ENCODE measurements around the gene MYO7B. TPM values are rescaled to one million over a fixed set of nuclear protein-coding genes. Genes with fewer than 3 reads are reported as not detected.

MYO7B gene
- total RNA-seq, 1 donor from 2014 or later = 0.07 TPM

DNA sequence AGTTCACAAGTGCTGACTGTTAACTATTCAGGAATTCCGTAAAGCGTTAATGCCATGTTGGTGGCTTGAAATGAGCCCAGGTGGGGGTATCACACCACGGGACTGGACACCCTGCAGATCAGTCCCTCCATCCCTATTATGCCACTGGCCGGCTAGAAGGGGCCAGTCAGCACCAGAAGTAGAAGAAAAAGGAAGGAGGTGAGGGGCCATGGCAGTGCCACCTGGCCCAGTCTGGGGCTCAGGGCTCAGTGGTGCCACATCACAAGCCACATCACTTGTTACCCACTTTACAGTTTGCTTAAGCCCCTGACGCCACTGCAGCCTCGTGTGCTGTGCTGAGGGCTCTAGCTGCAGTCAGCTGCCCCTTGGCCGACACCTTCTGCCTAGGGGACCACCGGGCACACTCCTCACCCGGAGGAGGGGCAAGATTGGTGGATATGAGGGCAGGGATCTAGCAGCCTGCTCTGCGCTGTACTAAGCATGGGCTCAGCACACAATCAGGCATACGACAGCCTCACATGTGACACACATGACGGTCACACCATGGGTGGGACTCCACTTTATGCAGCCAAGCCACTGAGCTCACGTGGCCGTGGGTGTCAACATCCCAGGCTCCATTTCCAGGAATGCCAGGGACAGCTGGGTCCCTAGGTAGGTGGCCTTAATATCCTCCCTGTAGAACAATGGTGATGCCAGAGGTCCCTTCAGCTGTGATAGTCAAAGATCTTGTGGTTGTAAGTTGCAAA is 136.2 kb downstream of the MYO7B start:
- Mint-ChIP-seq H3K27ac (no peak overlapping the region), H3K4me1 (peaks cover 4% of the 10 kb centered on the region), H3K36me3 (ENCODE audit: low read depth) (peaks cover 2% of the 10 kb centered on the region), H3K27me3 (peaks cover 59% of the 10 kb centered on the region), H3K9me3 (peaks cover 3% of the 10 kb centered on the region), H3K4me3 (no peak overlapping the region)
- no peak for DNase-seq
- intact Hi-C loops (cut with micrococcal nuclease) = no loop called here

DNA sequence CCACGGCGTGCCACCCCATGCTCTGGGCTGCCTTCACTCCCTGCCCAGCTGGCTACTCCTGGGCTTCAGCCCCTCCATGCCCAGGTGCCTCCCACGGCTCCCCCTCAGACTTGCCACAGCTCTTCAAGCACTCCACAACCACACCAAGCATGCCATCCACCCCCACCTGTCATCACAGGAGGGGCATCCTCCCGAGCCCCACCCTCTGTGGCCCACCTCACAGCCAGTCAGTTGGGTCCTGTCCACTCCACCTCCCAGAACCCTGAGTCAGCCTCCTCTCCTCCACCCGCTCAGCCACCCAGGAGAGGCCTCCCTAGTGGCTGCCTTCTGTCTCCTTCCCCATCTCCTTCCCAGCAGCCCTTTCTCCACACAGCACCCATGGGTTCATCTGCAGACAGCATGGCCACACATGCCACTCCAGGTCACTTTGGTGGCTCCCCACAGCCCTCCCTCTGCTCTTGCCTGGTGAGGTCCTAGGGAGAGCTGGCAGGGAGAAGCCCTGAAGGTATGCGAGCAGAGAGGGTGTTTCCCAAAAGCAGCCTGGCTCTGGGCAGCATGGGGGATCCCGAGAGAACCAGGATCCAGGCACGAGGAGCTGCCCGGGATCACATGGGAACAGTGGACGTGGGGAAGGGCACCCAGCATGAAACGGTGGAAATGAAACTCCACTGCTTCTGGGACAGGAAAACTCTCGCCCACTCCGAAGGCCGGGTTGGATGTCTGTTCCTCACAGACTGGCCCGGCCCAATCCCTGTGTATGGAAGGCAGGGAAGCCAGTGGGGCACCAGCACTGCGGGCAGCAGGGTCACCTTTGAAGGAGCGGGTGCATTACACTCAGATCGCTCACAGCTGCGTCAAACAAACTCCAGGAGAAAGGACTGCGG is 137.1 kb downstream of the MYO7B start:
- intact Hi-C loops (cut with micrococcal nuclease) = no loop called here
- Mint-ChIP-seq H3K9me3 (peaks cover under 1% of the 10 kb centered on the region), H3K27ac (no peak overlapping the region), H3K36me3 (ENCODE audit: low read depth) (peaks cover 2% of the 10 kb centered on the region), H3K27me3 (peaks cover 61% of the 10 kb centered on the region), H3K4me3 (no peak overlapping the region), H3K4me1 (peaks cover 4% of the 10 kb centered on the region)
- DNase-seq = no peak

GRCh38 chr2:127673291-127674069 is 138.0 kb downstream of the MYO7B start:
- H3K4me1 Mint-ChIP-seq = peaks cover 4% of the 10 kb centered on the region
- peaks cover 69% of the 10 kb centered on the region for H3K27me3 Mint-ChIP-seq
- no peak overlapping the region for H3K27ac Mint-ChIP-seq
- H3K36me3 Mint-ChIP-seq (ENCODE audit: low read depth) = peaks cover 2% of the 10 kb centered on the region
- no peak overlapping the region for H3K4me3 Mint-ChIP-seq
- H3K9me3 Mint-ChIP-seq = no peaks in the 10 kb centered on the region
- intact Hi-C loops (cut with micrococcal nuclease) = no loop called here
- DNase-seq = no peak

DNA sequence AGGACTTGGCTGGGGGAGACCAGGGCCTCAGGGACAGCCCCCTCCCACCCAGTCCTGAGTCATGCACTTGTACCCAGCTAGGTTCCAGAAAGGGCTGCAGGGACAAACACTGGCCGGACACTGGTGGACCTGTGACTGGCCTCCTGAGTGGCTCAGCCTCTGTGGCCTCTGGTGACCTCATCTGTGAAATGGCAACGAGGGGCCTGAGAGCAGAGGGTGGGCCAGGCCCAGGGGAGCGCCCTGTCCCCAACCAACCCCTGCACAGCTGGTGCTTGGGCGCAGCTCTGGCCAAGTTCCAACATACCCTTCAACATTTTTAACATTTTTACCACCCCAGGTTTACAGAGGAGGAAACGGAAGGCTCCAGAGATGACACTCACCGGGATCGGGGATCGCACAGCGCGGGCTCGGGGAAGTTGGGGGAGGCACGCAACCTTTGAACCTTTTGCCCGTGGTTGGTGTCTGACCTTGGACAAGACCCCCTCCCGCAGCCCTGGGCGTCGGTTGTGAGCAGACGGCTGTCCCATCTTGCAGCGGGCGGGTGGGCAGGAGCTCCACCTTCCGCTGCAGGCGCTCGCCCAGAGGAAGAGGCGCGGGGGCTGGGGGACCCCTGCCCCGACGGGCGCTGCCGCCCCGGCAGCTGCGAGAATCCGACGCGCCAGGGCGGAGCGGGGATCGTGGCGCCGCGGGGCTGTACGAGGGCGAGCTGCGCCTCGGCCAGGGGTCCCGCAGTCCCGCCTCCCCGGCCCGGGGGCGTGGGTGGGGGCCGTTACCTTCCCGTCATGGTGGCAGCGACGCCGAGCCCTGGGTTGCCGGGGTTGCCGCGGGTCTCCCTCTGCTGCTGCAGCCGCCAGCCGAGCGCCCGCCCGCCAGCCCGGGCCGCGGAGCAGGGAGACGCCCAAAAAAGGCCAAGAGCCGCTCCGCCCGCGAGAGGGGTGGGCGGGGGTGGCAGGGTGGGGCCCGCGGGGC is 139.0 kb downstream of the MYO7B start:
- Mint-ChIP-seq H3K36me3 (ENCODE audit: low read depth) (peaks cover 2% of the 10 kb centered on the region), H3K27ac (peak overlapping the region; percentile 32), H3K9me3 (no peaks in the 10 kb centered on the region), H3K27me3 (peaks cover 65% of the 10 kb centered on the region), H3K4me3 (peak overlapping the region; percentile 72), H3K4me1 (peaks cover 4% of the 10 kb centered on the region)
- intact Hi-C loops (cut with micrococcal nuclease) = no loop called here
- peak; percentile 71 for DNase-seq

DNA sequence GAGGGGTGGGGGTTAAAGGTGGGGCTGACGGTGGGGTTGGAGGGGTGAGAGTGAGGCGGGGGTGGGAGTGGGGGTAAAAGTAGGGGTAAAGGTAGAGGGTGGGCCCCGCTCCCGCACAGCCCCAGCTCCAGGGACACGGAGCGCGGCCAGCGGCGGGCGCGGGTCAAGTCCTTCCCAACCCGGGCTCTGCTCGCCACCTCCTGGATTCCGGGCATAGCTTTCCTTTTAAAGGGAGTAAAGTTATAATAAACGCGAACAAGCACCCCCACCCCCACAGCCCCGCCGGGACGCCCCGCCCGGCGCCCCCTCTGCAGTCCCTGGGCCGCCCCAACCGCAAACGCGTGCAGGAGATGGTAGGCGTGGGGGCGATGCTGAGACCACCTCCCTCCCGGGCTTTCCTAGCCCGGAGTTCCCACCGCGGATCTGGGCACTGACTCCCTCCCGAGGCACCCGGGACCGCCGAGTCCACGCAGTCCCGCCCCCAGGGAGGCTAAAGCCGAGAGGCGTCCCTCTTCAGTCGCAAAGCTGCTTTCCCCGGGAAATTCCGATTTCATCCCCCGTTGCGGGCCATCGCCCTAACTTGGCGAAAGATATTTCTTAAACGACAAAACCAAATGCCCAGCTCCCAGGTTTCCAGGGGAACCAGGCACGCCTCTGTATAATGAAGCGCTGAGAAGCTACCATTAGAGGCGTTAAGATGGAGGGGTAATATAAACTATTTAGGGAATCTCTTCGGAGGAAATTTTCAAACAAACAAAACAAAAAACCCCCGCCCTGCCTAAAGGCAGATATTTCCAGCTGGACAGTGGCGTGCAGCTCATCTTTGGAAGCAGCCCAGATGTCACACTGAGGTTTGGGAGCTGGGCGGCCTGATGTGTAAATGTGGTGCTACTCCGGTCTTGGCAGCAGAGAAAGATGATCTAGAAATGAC is 140.1 kb downstream of the MYO7B start, which contains the start of gene LIMS2:
LIMS2 (minus strand) TSS at position 200 of the 931 bp plus-strand sequence. CDS start 506 bp downstream, outside the sequence.
- H3K9me3 Mint-ChIP-seq = no peaks in the 10 kb centered on the region
- DNase-seq = no peak
- peaks cover 58% of the 10 kb centered on the region for H3K27me3 Mint-ChIP-seq
- H3K27ac Mint-ChIP-seq = peak within 1 kb of the TSS; percentile 32
- H3K4me1 Mint-ChIP-seq = peaks cover 4% of the 10 kb centered on the region
- intact Hi-C loops (cut with micrococcal nuclease) = no loop called here
- peaks cover 2% of the 10 kb centered on the region for H3K36me3 Mint-ChIP-seq (ENCODE audit: low read depth)
- peak within 1 kb of the TSS; percentile 72 for H3K4me3 Mint-ChIP-seq

GRCh38 chr2:127676906-127677305 is 141.4 kb downstream of the MYO7B start:
- H3K36me3 Mint-ChIP-seq (ENCODE audit: low read depth) = peaks cover 2% of the 10 kb centered on the region
- peaks cover 4% of the 10 kb centered on the region for H3K4me1 Mint-ChIP-seq
- H3K27me3 Mint-ChIP-seq = peaks cover 54% of the 10 kb centered on the region
- no peak overlapping the region for H3K27ac Mint-ChIP-seq
- no peak for DNase-seq
- intact Hi-C loops (cut with micrococcal nuclease) = no loop called here
- H3K4me3 Mint-ChIP-seq = no peak overlapping the region
- H3K9me3 Mint-ChIP-seq = no peaks in the 10 kb centered on the region

DNA sequence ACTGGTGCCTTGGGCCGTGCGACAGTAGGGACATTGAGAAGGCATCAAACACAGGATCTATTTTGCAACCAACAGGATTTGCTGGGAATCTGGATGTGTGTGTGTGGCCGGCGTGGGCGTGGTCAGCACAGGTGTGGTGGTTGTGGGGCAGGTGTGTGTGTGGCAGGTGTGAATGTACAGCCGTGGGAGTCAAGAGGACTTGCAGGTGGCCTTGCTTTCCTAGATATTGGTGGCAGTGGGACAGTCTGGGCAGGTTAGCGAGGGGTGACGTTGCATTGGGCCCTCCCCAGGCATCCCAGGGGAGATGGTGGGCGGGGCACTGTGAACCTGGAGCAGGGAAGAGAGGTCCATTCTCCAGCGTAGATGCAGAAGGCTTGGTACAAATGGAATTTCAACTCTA is 143.0 kb downstream of the MYO7B start:
- DNase-seq = no peak
- Mint-ChIP-seq H3K4me3 (no peak overlapping the region), H3K4me1 (peaks cover 4% of the 10 kb centered on the region)

DNA sequence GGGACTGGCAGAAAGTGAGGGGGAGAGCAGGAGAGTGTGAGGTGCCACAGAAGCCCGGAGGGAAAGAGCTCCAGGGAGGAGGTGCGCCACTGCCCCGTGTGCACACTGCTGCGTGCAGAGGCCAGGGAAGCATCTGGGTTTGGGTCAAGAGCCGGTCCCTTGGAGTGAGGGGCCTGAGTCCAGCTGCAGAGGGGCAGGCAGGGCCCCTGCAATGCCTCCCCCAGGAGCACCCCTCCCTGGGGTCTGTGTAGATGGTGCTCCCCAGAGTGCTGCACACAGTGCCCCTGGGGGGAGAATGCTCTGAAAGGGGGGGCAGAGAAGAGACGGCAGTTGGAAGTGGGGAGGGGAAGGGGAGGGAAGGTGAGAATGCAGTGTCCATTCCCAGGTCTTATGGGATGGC is 143.5 kb downstream of the MYO7B start:
- intact Hi-C loops (cut with micrococcal nuclease) = no loop called here
- H3K27me3 Mint-ChIP-seq = peaks cover 44% of the 10 kb centered on the region
- peaks cover 2% of the 10 kb centered on the region for H3K36me3 Mint-ChIP-seq (ENCODE audit: low read depth)
- DNase-seq = no peak
- H3K4me3 Mint-ChIP-seq = no peak overlapping the region
- no peak overlapping the region for H3K27ac Mint-ChIP-seq
- H3K9me3 Mint-ChIP-seq = no peaks in the 10 kb centered on the region
- peaks cover 4% of the 10 kb centered on the region for H3K4me1 Mint-ChIP-seq

More for the DNA sequence above, 143.0 kb downstream of the MYO7B start:
- Mint-ChIP-seq H3K27ac (no peak overlapping the region), H3K36me3 (ENCODE audit: low read depth) (peaks cover 2% of the 10 kb centered on the region), H3K9me3 (no peaks in the 10 kb centered on the region), H3K27me3 (peaks cover 47% of the 10 kb centered on the region)
- intact Hi-C loops (cut with micrococcal nuclease) = no loop called here

- H3K4me3 Mint-ChIP-seq = no peak overlapping the region
- DNase-seq = no peak
- H3K4me1 Mint-ChIP-seq = no peaks in the 10 kb centered on the region
These were observed 144.3 kb downstream of the MYO7B start for GRCh38 chr2:127679680-127680361.

DNA sequence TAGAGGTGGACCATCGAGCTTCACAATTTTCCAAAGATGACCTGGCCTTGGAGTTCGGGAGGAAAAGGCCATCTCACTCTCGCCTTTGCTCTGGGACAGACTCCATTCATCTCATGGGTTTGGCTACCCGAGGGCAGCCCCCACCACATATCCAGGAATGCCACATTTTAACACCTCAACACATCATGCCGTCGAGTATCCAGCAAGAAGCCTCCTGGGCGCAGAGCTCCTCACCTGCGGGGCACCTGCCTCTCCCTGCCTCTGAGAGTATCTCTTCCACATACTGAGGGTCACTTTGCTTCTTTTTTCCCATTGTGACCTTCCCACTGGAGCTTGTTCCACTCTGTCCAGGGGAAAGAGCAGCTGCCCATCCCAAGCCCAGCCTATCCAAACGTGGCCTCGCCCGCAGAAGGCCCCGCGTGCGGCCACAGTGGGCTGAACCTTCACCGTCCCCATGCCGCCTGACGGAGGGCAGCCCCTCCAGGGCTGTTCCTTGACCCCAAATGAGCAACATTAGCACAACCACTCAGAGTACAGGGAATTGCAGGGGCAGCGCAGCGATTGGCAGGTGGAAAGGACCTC is 145.3 kb downstream of the MYO7B start:
- DNase-seq = no peak
- H3K4me3 Mint-ChIP-seq = no peak overlapping the region
- H3K9me3 Mint-ChIP-seq = no peaks in the 10 kb centered on the region
- no peak overlapping the region for H3K27ac Mint-ChIP-seq
- intact Hi-C loops (cut with micrococcal nuclease) = no loop called here
- H3K27me3 Mint-ChIP-seq = peaks cover 42% of the 10 kb centered on the region
- H3K4me1 Mint-ChIP-seq = no peaks in the 10 kb centered on the region
- no peaks in the 10 kb centered on the region for H3K36me3 Mint-ChIP-seq (ENCODE audit: low read depth)

More at GRCh38 chr2:127679680-127680361, 144.3 kb downstream of the MYO7B start:
- Mint-ChIP-seq H3K27ac (no peak overlapping the region), H3K27me3 (peaks cover 39% of the 10 kb centered on the region), H3K36me3 (ENCODE audit: low read depth) (no peaks in the 10 kb centered on the region), H3K9me3 (no peaks in the 10 kb centered on the region)
- intact Hi-C loops (cut with micrococcal nuclease) = no loop called here

GRCh38 chr2:127681288-127681804 is 145.9 kb downstream of the MYO7B start:
- Mint-ChIP-seq H3K4me3 (no peak overlapping the region), H3K36me3 (ENCODE audit: low read depth) (no peaks in the 10 kb centered on the region), H3K27ac (no peak overlapping the region), H3K4me1 (no peaks in the 10 kb centered on the region), H3K27me3 (peaks cover 39% of the 10 kb centered on the region), H3K9me3 (no peaks in the 10 kb centered on the region)
- DNase-seq = no peak
- intact Hi-C loops (cut with micrococcal nuclease) = no loop called here
